GM18526 (cell line): Measurements from ENCODE around the gene RGS7.

Experiments used
- POLR2A ChIP-seq: IDR thresholded peaks from 3 replicates; pipeline ENCODE4 v1.6.1; 2011; ENCODE audit not compliant: insufficient read length; ENCODE audit errors: extremely low read depth

The RGS7 gene

GRCh38 chr1:240847325-240847724, 509.7 kb downstream of the RGS7 start:
- TF ChIP-seq POLR2A, result no peak

- no peak for TF ChIP-seq POLR2A
Observed at GRCh38 chr1:240844486-240844885, 512.5 kb downstream of the RGS7 start.

GRCh38 chr1:240843798-240844197, 513.2 kb downstream of the RGS7 start:
- TF ChIP-seq POLR2A, result no peak

GRCh38 chr1:240836271-240836670, 520.7 kb downstream of the RGS7 start:
- no peak for TF ChIP-seq POLR2A

GRCh38 chr1:240835291-240835690, 521.7 kb downstream of the RGS7 start:
- TF ChIP-seq POLR2A, result no peak

GRCh38 chr1:240833075-240833474, 523.9 kb downstream of the RGS7 start:
- no peak for TF ChIP-seq POLR2A

GRCh38 chr1:240831922-240832321, 525.1 kb downstream of the RGS7 start:
- TF ChIP-seq POLR2A, result no peak

- TF ChIP-seq POLR2A, result no peak
Observed at GRCh38 chr1:240831191-240831631, 525.8 kb downstream of the RGS7 start.

- no peak for TF ChIP-seq POLR2A
Observed at GRCh38 chr1:240829487-240829886, 527.5 kb downstream of the RGS7 start.

- TF ChIP-seq POLR2A, result no peak
Observed at GRCh38 chr1:240827786-240828185, 529.2 kb downstream of the RGS7 start.

- TF ChIP-seq POLR2A, result no peak
Observed at GRCh38 chr1:240824238-240824637, 532.8 kb downstream of the RGS7 start.

GRCh38 chr1:240823357-240823756, 533.6 kb downstream of the RGS7 start:
- no peak for TF ChIP-seq POLR2A

- no peak for TF ChIP-seq POLR2A
Observed at GRCh38 chr1:240821925-240822324, 535.1 kb downstream of the RGS7 start.

- no peak for TF ChIP-seq POLR2A
Observed at GRCh38 chr1:240820816-240821215, 536.2 kb downstream of the RGS7 start.

- TF ChIP-seq POLR2A, result no peak
Observed at GRCh38 chr1:240816472-240816871, 540.5 kb downstream of the RGS7 start.

- TF ChIP-seq POLR2A, result no peak
Observed at GRCh38 chr1:240813720-240814119, 543.3 kb downstream of the RGS7 start.

GRCh38 chr1:240811256-240811655, 545.7 kb downstream of the RGS7 start:
- no peak for TF ChIP-seq POLR2A

GRCh38 chr1:240808381-240808780, 548.6 kb downstream of the RGS7 start:
- TF ChIP-seq POLR2A, result no peak
